ENCODE results near the gene BUD13.

BUD13 gene

DNA sequence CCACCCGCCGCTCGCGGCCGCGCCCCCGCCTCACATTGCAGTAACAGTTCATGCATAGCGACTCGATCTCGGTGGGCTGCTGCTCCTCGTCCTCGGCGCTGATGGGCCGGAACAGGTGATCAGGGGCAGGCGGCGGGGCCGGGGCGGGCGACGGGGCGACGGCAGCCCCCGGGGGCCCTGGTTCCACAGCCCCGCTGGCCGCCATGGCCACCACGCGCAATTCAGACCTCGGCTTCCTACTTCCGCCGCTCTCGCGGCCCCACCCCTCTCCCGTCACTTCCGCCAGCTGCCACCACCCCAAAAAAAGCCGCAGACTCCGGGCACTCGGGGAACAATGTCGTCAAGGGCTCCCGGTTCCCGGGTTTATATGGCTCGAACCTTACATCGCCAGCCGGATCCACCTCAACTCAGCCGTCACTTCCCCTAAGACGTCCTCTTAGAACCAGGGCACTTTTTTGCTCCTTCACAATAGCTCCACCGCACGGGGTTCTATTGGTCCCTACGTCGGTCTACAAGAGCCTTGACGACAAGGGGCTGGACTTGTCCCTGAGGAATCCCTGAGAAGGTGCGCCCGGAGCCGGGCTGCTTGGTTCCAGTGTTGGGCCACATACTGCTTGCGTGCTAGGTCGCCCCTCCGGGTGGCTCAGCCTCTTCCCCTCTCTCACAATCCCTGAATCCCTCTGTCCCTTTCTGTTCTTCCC lies 15.1 kb upstream of the BUD13 start, which contains the start of gene ZPR1:
Gene ZPR1, minus strand, starts transcription at position 238 of the 701 bp plus-strand sequence. Its CDS starts 33 bp downstream, at position 205.
- TF ChIP-seq, protein P1, sequence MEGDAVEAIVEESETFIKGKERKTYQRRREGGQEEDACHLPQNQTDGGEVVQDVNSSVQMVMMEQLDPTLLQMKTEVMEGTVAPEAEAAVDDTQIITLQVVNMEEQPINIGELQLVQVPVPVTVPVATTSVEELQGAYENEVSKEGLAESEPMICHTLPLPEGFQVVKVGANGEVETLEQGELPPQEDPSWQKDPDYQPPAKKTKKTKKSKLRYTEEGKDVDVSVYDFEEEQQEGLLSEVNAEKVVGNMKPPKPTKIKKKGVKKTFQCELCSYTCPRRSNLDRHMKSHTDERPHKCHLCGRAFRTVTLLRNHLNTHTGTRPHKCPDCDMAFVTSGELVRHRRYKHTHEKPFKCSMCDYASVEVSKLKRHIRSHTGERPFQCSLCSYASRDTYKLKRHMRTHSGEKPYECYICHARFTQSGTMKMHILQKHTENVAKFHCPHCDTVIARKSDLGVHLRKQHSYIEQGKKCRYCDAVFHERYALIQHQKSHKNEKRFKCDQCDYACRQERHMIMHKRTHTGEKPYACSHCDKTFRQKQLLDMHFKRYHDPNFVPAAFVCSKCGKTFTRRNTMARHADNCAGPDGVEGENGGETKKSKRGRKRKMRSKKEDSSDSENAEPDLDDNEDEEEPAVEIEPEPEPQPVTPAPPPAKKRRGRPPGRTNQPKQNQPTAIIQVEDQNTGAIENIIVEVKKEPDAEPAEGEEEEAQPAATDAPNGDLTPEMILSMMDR (conservative IDR thresholded peaks at IDR 0.05; ENCODE audit: low read length), result no peak
- H3K4me3 ChIP-seq (ENCODE audit: low read length), result peak within 1 kb of the TSS; percentile 87
- peak; percentile 65 for DNase-seq (ENCODE audit: low read depth)

DNA sequence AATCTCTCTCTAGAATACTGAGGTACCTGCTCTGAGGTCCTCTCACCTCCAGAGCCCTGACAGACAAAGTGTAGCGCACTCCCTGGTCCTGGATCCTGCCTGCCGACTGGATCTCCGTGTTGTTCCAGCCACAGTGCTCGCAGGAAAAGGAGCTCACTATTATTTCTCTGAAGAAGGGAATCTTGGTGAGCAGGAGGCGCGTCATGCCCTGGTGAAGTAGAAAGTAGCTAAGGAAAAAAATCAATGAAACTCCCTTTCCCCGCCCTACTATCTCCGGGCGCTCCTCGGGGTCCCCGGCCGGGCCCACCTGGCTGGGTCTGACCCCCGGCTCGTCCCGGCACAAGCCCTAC lies 14.6 kb upstream of the BUD13 start:
- no peak for DNase-seq (ENCODE audit: low read depth)
- TF ChIP-seq, protein P1 (conservative IDR thresholded peaks at IDR 0.05; ENCODE audit: low read length), result no peak
- H3K4me3 ChIP-seq (ENCODE audit: low read length), result peak overlapping the region; percentile 87

DNA sequence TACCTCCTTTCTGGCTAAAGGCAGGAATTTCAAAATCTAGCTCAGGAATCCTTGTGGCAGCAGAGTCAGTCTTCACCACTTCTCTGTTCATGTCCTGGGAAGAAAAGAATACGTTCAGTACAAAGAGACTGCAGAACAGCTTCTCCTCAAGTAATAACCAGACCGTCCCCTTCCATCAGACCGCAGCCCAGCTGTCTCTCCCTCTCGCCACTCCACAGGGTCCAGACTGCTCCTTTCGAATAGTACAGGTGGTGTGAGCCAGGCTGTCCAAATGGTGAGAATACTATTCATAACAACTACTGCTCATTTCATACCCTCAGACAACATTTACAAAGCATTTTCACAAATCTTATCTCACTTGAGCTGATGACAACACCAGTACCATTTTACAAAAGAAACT lies 14.2 kb upstream of the BUD13 start:
- no peak for DNase-seq (ENCODE audit: low read depth)
- TF ChIP-seq, protein P1 (conservative IDR thresholded peaks at IDR 0.05; ENCODE audit: low read length), result no peak
- peak overlapping the region; percentile 87 for H3K4me3 ChIP-seq (ENCODE audit: low read length)

DNA sequence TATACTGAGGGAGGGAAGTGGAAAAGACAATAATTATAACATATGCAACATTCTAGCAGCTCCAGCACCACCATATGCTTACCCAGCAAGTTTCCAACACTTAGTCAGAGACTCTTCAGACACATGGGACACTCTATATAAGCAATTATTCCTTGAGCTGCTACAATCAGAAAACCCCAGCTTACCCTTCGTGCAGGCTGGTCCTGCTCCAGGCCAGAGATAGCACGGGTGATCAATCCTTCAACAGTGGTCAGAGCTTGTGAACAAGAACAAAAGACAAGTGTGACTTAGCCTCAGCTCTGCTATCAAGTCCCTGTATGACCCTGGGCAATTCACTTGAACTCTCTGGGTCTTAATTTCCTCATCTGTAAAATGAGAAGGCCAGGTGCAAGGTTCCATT lies 13.5 kb upstream of the BUD13 start:
- TF ChIP-seq, protein P1 (conservative IDR thresholded peaks at IDR 0.05; ENCODE audit: low read length), result no peak
- H3K4me3 ChIP-seq (ENCODE audit: low read length), result no peak overlapping the region
- DNase-seq (ENCODE audit: low read depth), result no peak

DNA sequence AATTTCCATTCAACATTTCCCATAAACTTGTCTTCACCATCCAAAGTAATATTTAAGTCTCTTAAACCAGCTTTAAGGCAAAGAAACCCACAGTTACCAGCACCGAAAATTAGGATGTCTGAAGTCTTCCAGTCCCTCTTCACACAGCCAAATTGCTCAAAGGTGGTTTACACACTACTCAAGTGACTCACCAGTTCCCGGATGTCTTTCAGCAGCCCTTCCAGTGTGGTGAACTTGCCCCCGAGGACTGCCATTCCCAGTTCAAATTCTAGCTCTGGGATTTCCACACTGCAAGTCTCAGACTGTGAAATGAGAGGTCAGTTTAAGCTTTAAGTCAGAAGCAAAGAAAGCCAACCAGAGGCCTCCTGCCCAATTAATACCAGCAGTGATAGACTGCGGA lies 9.9 kb upstream of the BUD13 start:
- H3K4me3 ChIP-seq (ENCODE audit: low read length), result no peak overlapping the region
- TF ChIP-seq, protein P1 (conservative IDR thresholded peaks at IDR 0.05; ENCODE audit: low read length), result no peak
- DNase-seq (ENCODE audit: low read depth), result peak; percentile 64

DNA sequence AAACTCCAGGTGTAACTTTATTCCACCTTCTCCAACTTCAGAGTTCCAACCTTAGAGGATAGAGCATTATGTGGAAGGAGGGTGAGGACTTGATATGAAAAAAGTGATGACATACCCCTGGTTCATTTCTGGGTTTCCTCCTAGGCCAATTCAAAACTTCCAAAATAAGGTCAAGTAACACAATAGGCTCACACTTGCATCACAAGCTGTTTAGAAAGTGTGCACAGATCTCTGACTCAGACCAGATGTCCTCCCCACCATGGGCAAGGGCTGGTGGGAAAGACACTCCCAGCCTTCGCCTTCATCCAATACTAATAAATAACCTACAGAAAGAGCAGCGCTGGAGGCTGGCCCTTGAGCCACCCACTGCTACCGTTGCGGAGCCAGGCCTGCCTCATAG lies 5.8 kb upstream of the BUD13 start:
- no peak overlapping the region for H3K4me3 ChIP-seq (ENCODE audit: low read length)
- DNase-seq (ENCODE audit: low read depth), result no peak
- TF ChIP-seq, protein P1 (conservative IDR thresholded peaks at IDR 0.05; ENCODE audit: low read length), result no peak

DNA sequence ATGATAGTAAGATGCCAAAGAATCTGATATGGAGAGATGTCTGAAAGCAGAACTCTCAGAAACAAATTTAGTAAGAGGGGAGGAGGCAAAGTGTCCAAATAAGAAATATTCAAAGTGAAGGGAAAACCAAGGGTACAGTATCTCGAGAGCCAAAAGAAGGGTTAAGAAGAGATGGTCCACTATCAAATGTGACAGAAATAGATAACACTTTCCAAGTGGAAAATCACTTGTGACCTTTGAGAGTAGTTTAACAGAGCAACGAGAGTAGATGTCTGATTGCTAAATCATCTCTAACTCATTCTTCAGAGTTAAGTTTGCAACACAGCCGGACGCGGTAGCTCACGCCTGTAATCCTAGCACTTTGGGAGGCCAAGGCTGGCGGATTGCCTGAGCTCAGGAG lies 4.3 kb upstream of the BUD13 start:
- no peak overlapping the region for H3K4me3 ChIP-seq (ENCODE audit: low read length)
- TF ChIP-seq, protein P1 (conservative IDR thresholded peaks at IDR 0.05; ENCODE audit: low read length), result no peak
- DNase-seq (ENCODE audit: low read depth), result no peak
